Measurements from ENCODE around the gene BCAR1.

BCAR1 gene

DNA sequence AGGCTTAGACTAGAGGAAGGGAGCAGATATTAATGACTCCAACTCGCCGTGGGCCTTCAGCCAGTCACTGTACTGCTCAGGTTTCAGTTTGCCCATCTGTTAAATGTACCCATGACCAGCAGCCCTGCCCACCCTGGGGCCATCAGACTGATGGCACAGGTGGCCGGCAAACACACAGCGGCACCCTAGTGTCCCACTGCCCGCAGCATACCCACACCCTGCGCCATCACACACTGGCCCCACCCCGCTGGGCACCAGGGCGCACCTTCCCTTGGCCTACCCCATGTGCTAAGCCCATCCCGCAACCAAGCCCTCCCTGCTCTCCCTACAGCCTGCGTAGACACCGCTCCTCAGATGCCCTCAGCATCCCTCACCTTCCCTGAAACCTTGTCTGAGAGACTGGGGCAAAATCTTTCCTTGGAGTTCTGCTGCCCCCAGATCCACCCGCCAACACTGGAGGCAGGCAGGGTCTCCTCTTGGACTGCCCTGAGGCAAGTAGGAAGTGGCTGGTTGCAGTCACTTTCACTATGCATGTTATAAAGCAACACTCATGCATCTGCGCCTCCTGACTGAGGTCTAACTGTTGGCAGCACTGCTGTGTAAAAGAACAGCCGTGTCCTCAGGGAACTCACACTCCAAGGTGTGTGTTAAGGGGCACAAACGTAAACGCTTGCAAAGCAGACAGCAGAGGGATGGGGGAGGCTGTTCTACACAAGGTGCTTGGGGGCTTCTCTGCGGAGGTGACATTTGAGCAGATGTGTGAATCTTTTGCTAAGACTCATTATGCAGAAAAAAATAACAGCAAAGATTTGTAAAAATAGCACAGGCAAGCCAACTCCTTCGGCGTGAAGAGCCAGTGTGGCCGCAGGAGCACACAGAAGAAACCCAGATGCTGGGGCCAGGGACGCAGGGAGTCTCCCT is 6.7 kb upstream of the BCAR1 start:
- Histone ChIP-seq H3K9ac (no peak overlapping the region), H3K4me1 (ENCODE audit: low read depth, poor library complexity, severe bottlenecking) (no peaks in the 10 kb centered on the region), H4K20me1 (ENCODE audit: insufficient read depth) (no peaks in the 10 kb centered on the region)

DNA sequence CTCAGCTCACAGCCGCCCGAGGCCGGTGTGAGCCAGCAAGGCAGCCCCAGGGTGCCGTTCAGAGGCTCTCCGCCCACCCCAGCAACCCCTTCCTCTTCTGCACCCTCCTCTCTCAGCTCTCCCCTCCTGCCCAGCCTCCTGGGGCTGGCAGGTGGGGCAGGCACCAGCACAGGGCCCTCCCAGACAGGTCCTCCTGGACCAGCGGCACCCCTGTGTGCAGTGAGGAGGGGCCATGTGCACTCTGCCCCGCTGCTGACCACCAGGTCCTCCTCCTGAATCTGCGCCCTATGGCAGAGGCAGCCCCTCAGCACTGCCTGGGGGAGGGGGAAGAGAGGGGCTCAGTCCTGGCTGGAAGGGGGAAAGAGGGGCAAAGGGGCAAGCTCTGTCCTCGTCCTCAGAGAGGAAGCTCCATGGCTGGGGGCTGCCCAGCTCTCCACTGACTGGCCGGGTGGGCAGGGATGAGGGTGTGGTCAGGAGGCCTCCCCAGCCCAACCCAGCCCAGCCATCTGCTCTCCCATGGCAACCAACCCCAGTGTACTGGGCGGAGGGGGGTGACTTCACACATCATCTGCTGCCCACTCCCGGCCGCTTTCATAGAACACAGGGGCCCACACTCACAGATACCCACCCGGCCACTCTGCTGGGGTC is 5.4 kb upstream of the BCAR1 start:
- H3K4me2 ChIP-seq = no peak overlapping the region
- no peaks in the 10 kb centered on the region for H3K27me3 ChIP-seq (ENCODE audit: insufficient read depth, low read depth)
- H3K79me2 ChIP-seq (ENCODE audit: insufficient read depth, low read depth) = no peaks in the 10 kb centered on the region
- no peak overlapping the region for H3K9ac ChIP-seq
- no peak overlapping the region for H2AFZ ChIP-seq (ENCODE audit: low read depth)
- H3K27ac ChIP-seq = no peak overlapping the region
- no peaks in the 10 kb centered on the region for H4K20me1 ChIP-seq (ENCODE audit: insufficient read depth)
- no peaks in the 10 kb centered on the region for H3K36me3 ChIP-seq (ENCODE audit: insufficient read depth)
- no peak overlapping the region for H3K4me3 ChIP-seq (IDR thresholded peaks at IDR 0.05; ENCODE audit: insufficient read depth, low read depth, low read length)
- TF ChIP-seq, protein P1, sequence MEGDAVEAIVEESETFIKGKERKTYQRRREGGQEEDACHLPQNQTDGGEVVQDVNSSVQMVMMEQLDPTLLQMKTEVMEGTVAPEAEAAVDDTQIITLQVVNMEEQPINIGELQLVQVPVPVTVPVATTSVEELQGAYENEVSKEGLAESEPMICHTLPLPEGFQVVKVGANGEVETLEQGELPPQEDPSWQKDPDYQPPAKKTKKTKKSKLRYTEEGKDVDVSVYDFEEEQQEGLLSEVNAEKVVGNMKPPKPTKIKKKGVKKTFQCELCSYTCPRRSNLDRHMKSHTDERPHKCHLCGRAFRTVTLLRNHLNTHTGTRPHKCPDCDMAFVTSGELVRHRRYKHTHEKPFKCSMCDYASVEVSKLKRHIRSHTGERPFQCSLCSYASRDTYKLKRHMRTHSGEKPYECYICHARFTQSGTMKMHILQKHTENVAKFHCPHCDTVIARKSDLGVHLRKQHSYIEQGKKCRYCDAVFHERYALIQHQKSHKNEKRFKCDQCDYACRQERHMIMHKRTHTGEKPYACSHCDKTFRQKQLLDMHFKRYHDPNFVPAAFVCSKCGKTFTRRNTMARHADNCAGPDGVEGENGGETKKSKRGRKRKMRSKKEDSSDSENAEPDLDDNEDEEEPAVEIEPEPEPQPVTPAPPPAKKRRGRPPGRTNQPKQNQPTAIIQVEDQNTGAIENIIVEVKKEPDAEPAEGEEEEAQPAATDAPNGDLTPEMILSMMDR (conservative IDR thresholded peaks at IDR 0.05; ENCODE audit: low read depth, low read length) = no peak
- no peaks in the 10 kb centered on the region for H3K4me1 ChIP-seq (ENCODE audit: low read depth, poor library complexity, severe bottlenecking)

More for the DNA sequence above, 6.7 kb upstream of the BCAR1 start:
- TF ChIP-seq, protein P1 (conservative IDR thresholded peaks at IDR 0.05; ENCODE audit: low read depth, low read length) = no peak
- no peak overlapping the region for H3K4me3 ChIP-seq (IDR thresholded peaks at IDR 0.05; ENCODE audit: insufficient read depth, low read depth, low read length)
- no peak overlapping the region for H2AFZ ChIP-seq (ENCODE audit: low read depth)
- H3K79me2 ChIP-seq (ENCODE audit: insufficient read depth, low read depth) = no peaks in the 10 kb centered on the region
- no peaks in the 10 kb centered on the region for H3K36me3 ChIP-seq (ENCODE audit: insufficient read depth)
- no peaks in the 10 kb centered on the region for H3K27me3 ChIP-seq (ENCODE audit: insufficient read depth, low read depth)
- H3K4me2 ChIP-seq = no peak overlapping the region
- H3K27ac ChIP-seq = no peak overlapping the region

DNA sequence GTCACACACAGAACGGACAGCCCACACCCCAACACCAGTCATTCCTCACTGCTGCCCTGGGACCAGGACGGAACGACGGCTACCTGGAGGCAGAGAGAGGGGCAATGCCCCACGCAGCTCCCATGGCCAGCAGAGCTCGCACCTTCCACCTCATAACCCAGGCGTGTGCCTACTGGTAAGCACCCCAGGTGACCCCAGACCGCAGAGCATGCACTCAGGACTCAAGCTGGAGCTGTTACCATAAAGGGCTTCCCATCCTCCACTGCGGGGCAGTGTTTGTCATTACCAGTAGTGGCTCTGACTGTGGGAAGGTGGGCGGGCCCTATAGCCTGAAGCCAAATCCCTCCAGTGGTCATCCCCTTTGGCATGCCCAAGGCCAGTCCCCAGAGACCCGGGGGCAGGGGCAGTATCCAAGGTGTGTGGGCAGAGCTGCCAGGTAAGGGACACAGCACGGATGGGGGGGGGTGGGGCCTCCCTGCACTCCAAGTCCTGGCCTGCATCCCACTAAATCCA is 4.7 kb upstream of the BCAR1 start:
- H2AFZ ChIP-seq (ENCODE audit: low read depth) = no peak overlapping the region
- H3K4me2 ChIP-seq = no peak overlapping the region
- no peaks in the 10 kb centered on the region for H4K20me1 ChIP-seq (ENCODE audit: insufficient read depth)
- H3K9ac ChIP-seq = no peak overlapping the region
- TF ChIP-seq, protein P1 (conservative IDR thresholded peaks at IDR 0.05; ENCODE audit: low read depth, low read length) = no peak
- H3K4me3 ChIP-seq (IDR thresholded peaks at IDR 0.05; ENCODE audit: insufficient read depth, low read depth, low read length) = no peak overlapping the region
- no peaks in the 10 kb centered on the region for H3K36me3 ChIP-seq (ENCODE audit: insufficient read depth)
- H3K79me2 ChIP-seq (ENCODE audit: insufficient read depth, low read depth) = no peaks in the 10 kb centered on the region
- H3K4me1 ChIP-seq (ENCODE audit: low read depth, poor library complexity, severe bottlenecking) = no peaks in the 10 kb centered on the region
- H3K27ac ChIP-seq = no peak overlapping the region
- no peaks in the 10 kb centered on the region for H3K27me3 ChIP-seq (ENCODE audit: insufficient read depth, low read depth)

DNA sequence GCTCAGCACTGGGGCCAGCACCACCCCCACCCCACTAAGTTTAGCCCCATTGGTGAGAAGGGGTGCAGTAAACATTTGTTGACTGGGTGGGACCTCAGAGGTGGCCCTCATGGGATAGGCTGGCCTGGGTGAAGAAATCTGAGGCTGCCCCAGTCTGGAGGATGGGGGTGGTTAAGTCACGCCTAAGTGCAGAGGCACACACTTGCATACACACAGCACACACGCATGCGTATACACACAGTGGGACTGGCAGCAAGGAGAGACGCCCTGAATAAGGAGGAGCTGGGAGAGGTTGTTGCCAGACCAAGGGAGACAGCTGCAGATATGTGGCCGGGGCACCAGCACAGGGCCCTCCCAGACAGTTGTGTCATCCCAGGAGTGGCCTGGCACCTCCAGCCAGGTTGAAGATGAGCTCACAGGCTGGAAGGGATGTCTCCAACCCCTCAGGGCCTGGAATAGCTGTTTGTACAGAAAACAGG is 3.0 kb upstream of the BCAR1 start:
- Histone ChIP-seq H3K79me2 (ENCODE audit: insufficient read depth, low read depth) (no peaks in the 10 kb centered on the region), H4K20me1 (ENCODE audit: insufficient read depth) (no peaks in the 10 kb centered on the region), H3K4me3 (IDR thresholded peaks at IDR 0.05; ENCODE audit: insufficient read depth, low read depth, low read length) (no peak overlapping the region), H3K27ac (no peak overlapping the region), H3K4me2 (no peak overlapping the region), H3K36me3 (ENCODE audit: insufficient read depth) (no peaks in the 10 kb centered on the region), H3K9ac (no peak overlapping the region), H3K27me3 (ENCODE audit: insufficient read depth, low read depth) (no peaks in the 10 kb centered on the region), H2AFZ (ENCODE audit: low read depth) (no peak overlapping the region), H3K4me1 (ENCODE audit: low read depth, poor library complexity, severe bottlenecking) (no peaks in the 10 kb centered on the region)
- TF ChIP-seq, protein P1 (conservative IDR thresholded peaks at IDR 0.05; ENCODE audit: low read depth, low read length) = no peak

Measured in KMS-11 (cell line).